ENCODE results near the gene GBGT1. TPM values are rescaled to one million over a fixed set of nuclear protein-coding genes. Genes with fewer than 3 reads are reported as not detected.
A peak's percentile ranks its signal among the peaks of the same experiment; 100 is the strongest.

The GBGT1 gene
- total and polyA plus RNA-seq, 2 donors (not counting 1 experiment from before 2014, with no cell fraction given) = 19.6 to 52.7 TPM

DNA sequence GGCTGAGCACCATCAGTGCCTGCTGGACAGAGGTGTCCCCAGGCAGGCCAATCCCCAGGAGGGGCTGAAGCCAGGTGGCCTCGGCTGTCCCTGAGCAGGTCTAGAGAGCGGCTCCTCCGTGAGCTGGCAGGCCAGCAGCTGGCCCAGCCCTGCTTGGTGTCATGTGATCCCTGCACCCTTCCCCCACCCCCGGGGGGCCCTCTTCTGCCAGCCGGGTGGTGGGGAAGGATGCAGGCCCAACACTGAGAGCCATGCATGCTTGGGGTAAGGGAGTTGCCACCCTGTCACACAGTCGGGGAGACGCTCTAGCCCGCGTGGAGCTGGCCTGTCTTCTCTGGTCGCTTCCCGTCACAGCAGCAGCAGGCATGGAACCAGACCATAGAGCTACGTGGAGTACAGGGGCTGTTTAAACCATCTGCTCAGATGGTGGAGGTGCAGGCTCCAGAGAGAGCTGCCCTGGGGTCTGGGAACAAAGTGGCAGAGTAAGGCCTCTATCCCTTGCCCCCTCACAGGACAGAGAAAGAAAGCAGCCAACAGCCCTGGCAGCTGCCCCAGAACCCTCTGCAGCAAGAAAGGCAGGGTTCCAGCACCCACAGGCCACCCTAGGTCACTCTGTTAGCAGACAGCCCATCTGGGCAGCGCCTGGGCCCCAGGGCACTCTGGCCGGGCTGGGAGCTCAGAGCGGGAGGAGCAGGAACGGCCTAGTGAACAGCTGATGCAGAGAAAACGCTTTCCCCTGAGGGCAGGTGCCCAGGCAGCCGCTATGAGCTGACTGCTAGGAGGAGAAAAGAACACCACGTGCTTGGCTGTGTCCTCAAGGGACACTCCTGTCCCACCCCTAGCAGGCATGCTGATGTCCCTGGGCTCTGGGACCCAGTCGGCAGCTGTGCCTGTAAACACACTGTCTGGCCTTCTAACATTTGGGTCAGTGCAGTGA is 49.5 kb downstream of the GBGT1 start:
- no peak for TF ChIP-seq EZH2 (IDR thresholded peaks at IDR 0.05; ENCODE audit: borderline replicate concordance, insufficient read depth, low read depth, low read length, poor library complexity, severe bottlenecking)
- TF ChIP-seq, protein P1, sequence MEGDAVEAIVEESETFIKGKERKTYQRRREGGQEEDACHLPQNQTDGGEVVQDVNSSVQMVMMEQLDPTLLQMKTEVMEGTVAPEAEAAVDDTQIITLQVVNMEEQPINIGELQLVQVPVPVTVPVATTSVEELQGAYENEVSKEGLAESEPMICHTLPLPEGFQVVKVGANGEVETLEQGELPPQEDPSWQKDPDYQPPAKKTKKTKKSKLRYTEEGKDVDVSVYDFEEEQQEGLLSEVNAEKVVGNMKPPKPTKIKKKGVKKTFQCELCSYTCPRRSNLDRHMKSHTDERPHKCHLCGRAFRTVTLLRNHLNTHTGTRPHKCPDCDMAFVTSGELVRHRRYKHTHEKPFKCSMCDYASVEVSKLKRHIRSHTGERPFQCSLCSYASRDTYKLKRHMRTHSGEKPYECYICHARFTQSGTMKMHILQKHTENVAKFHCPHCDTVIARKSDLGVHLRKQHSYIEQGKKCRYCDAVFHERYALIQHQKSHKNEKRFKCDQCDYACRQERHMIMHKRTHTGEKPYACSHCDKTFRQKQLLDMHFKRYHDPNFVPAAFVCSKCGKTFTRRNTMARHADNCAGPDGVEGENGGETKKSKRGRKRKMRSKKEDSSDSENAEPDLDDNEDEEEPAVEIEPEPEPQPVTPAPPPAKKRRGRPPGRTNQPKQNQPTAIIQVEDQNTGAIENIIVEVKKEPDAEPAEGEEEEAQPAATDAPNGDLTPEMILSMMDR (IDR thresholded peaks at IDR 0.05) = no peak
- H3K4me3 Mint-ChIP-seq = peak overlapping the region; percentile 67

More for the DNA sequence above, 49.5 kb downstream of the GBGT1 start:
- WGBS (ENCODE audit: insufficient coverage) = 32% methylated on average over 15 of the region's 20 CpGs
- no peaks in the 10 kb centered on the region for H3K27me3 ChIP-seq (replicated peaks in 1 of 4; ENCODE audit: control extremely low read depth in 1 of 4, control insufficient read depth in 3 of 4, insufficient read depth in 4 of 4, low read length in 3 of 4)
- Mint-ChIP-seq H3K9me3 (ENCODE audit: insufficient read depth) (no peaks in the 10 kb centered on the region), H3K27me3 (no peaks in the 10 kb centered on the region), H3K27ac (peak overlapping the region; percentile 85), H3K4me1 (peaks cover 57% of the 10 kb centered on the region)
- H3K4me1 ChIP-seq (ENCODE audit: control insufficient read depth in 2 of 2, insufficient read depth in 2 of 2, low read length in 2 of 2) = peaks cover 44 to 55% of the 10 kb centered on the region in 2 donors
- peaks cover 0 to 18% of the 10 kb centered on the region in 2 experiments for H3K36me3 ChIP-seq (replicated peaks in 1 of 2; ENCODE audit: control extremely low read depth in 1 of 2, control insufficient read depth in 1 of 2, extremely low read depth in 1 of 2, insufficient read depth in 2 of 2, low read length in 1 of 2)
- ATAC-seq (ENCODE audit: low read depth) (peak; percentile 45), DNase-seq (peak; percentile 58)
- H2AFZ ChIP-seq (ENCODE audit: insufficient read depth, low read depth, low read length, poor library complexity, severe bottlenecking) = no peak overlapping the region
- H3K4me3 ChIP-seq (ENCODE audit: control extremely low read depth in 1 of 5, extremely low read depth in 1 of 5, insufficient read depth in 1 of 5, low read depth in 2 of 5, low read length in 4 of 5) = no peak overlapping the region
- no peak overlapping the region for H3K9ac ChIP-seq (ENCODE audit: low read length)
- ChIA-PET POLR2A (interaction anchor here (0.6 to 3.3 kb wide), 7 partner anchors 12 to 169 kb away, joined by 3 to 21 read pairs (median 7); partner anchors contain the start of gene TSC1), CTCF (interaction anchor here (0.6 to 26.5 kb wide), 8 partner anchors 9 to 111 kb away, joined by 3 to 599 read pairs (median 4); no protein-coding TSS in a partner anchor)
- H3K9me3 ChIP-seq (ENCODE audit: control extremely low read depth in 1 of 3, control insufficient read depth in 2 of 3, insufficient read depth in 1 of 3, low read length in 2 of 3) = no peaks in the 10 kb centered on the region
- H4K20me1 ChIP-seq (ENCODE audit: control insufficient read depth, insufficient read depth, low read length, poor library complexity, severe bottlenecking) = peaks cover 61% of the 10 kb centered on the region
- peak overlapping the region; percentile 65 for H3K4me2 ChIP-seq (replicated peaks; ENCODE audit: low read depth, low read length, poor library complexity, severe bottlenecking)
- intact Hi-C loops (cut with micrococcal nuclease) = loop anchor here (10.0 kb wide), 1 partner anchor 361 kb away; the partner anchor contains the start of gene SLC2A6
- H3K79me2 ChIP-seq (ENCODE audit: control insufficient read depth, insufficient read depth, low read length) = peaks cover 76% of the 10 kb centered on the region
- peak overlapping the region; percentile 42 to 57 for H3K27ac ChIP-seq (ENCODE audit: low read length in 2 of 2)

All from B cell (primary cell).